Liver (tissue), 9 donors: ENCODE results near the gene ABCA4. TPM values are rescaled to one million over a fixed set of nuclear protein-coding genes. Genes with fewer than 3 reads are reported as not detected.

Source experiments
- DNase-seq: peaks from one replicate; pipeline ENCODE4 v3.0.0-alpha.2; 2017; ENCODE audit warnings: low spot score
- H3K27ac ChIP-seq, 2 donors: one replicate each; pipeline ENCODE4 v1.7.0; 2013; ENCODE audit warnings: inconsistent platforms in 2 of 2, low read length in 2 of 2, control low read depth in 1 of 2, low read depth in 1 of 2, mild to moderate bottlenecking in 1 of 2
- H3K27me3 ChIP-seq, 4 donors: one replicate each; pipeline versions ENCODE4 v1.6.1 to v1.7.0; 2013; ENCODE audit warnings: low read length in 3 of 4, inconsistent platforms in 1 of 4, mild to moderate bottlenecking in 1 of 4, moderate library complexity in 1 of 4; ENCODE audit not compliant: control insufficient read depth in 4 of 4, insufficient read depth in 4 of 4
- H3K36me3 ChIP-seq, 4 donors: one replicate each; pipeline versions ENCODE4 v1.6.1 to v1.7.0; 2013; ENCODE audit warnings: low read length in 3 of 4, mild to moderate bottlenecking in 3 of 4, low read depth in 1 of 4, moderate library complexity in 1 of 4; ENCODE audit not compliant: control insufficient read depth in 4 of 4, insufficient read depth in 3 of 4
- H3K4me1 ChIP-seq, 4 donors: one replicate each; pipeline versions ENCODE4 v1.6.1 to v1.7.0; 2013; ENCODE audit warnings: low read length in 3 of 4, mild to moderate bottlenecking in 3 of 4, moderate library complexity in 1 of 4; ENCODE audit not compliant: control insufficient read depth in 4 of 4, insufficient read depth in 4 of 4
- H3K4me3 ChIP-seq, 3 donors: one replicate each; pipeline versions ENCODE4 v1.6.1 to v1.7.0; 2013; ENCODE audit warnings: low read length in 3 of 3, control low read depth in 1 of 3, low read depth in 1 of 3, mild to moderate bottlenecking in 1 of 3
- H3K9ac ChIP-seq, 2 donors: one replicate each; pipeline ENCODE4 v1.7.0; 2013; ENCODE audit warnings: low read length in 2 of 2, mild to moderate bottlenecking in 2 of 2, moderate library complexity in 2 of 2, control low read depth in 1 of 2, low read depth in 1 of 2
- H3K9me3 ChIP-seq, 4 donors: one replicate each; pipeline versions ENCODE4 v1.6.1 to v1.7.0; 2013; ENCODE audit warnings: low read length in 3 of 4; ENCODE audit not compliant: control insufficient read depth in 4 of 4
- EGR1 ChIP-seq, 2 donors: IDR thresholded peaks; 2 replicates each; pipeline ENCODE4 v1.6.1; 2016 to 2018; ENCODE audit warnings: antibody characterized with exemption in 2 of 2, low read depth in 2 of 2
- FOXA1 ChIP-seq: IDR thresholded peaks from 2 replicates; pipeline ENCODE4 v1.6.1; 2016; ENCODE audit warnings: antibody characterized with exemption
- FOXA2 ChIP-seq: IDR thresholded peaks from 2 replicates; pipeline ENCODE4 v1.6.1; 2016; ENCODE audit warnings: antibody characterized with exemption
- GABPA ChIP-seq, 2 donors: IDR thresholded peaks in 1 of 2; conservative IDR thresholded peaks in 1 of 2; 2 replicates each; pipeline ENCODE4 v1.6.1; 2016; ENCODE audit warnings: antibody characterized with exemption in 2 of 2, mild to moderate bottlenecking in 1 of 2, moderate library complexity in 1 of 2
- HNF4A ChIP-seq, 2 donors: conservative IDR thresholded peaks; 2 replicates each; pipeline ENCODE4 v1.6.1; 2016; ENCODE audit warnings: antibody characterized with exemption in 2 of 2, mild to moderate bottlenecking in 2 of 2
- HNF4G ChIP-seq: IDR thresholded peaks from 2 replicates; pipeline ENCODE4 v1.6.1; 2016; ENCODE audit warnings: antibody characterized with exemption
- JUND ChIP-seq, 2 donors: IDR thresholded peaks; 2 replicates each; pipeline ENCODE4 v1.6.1; 2016; ENCODE audit warnings: antibody characterized with exemption in 2 of 2
- NR2F2 ChIP-seq: IDR thresholded peaks from 2 replicates; pipeline ENCODE4 v1.6.1; 2016; ENCODE audit warnings: antibody characterized with exemption
- RAD21 ChIP-seq, 2 donors: IDR thresholded peaks; 2 replicates each; pipeline ENCODE4 v1.6.1; 2016; ENCODE audit warnings: antibody characterized with exemption in 2 of 2, mild to moderate bottlenecking in 2 of 2
- RXRA ChIP-seq, 2 donors: IDR thresholded peaks; 2 replicates each; pipeline ENCODE4 v1.6.1; 2017 to 2018; ENCODE audit warnings: antibody characterized with exemption in 2 of 2, mild to moderate bottlenecking in 1 of 2
- SP1 ChIP-seq: IDR thresholded peaks from 2 replicates; pipeline ENCODE4 v1.6.1; 2018; ENCODE audit warnings: antibody characterized with exemption, mild to moderate bottlenecking
- TAF1 ChIP-seq: conservative IDR thresholded peaks from 2 replicates; pipeline ENCODE4 v1.6.1; 2016; ENCODE audit warnings: antibody characterized with exemption, mild to moderate bottlenecking
- YY1 ChIP-seq: IDR thresholded peaks from 2 replicates; pipeline ENCODE4 v1.6.1; 2016; ENCODE audit warnings: antibody characterized with exemption, mild to moderate bottlenecking
- WGBS: extraction: QIAGEN DNeasy Blood & Tissue Kit; methylation state at CpG from one replicate; pipeline ENCODE4 v1.1.7; 2013; 5-methylcytosine and 5-hydroxymethylcytosine counted together
- polyA plus RNA-seq, 2 donors: library from polyadenylated mRNA; stranded (reverse) in 1 of 2; unstranded in 1 of 2; fragments of 200-250 nt in 1 of 2; fragments of >200 nt in 1 of 2; fragmentation: Nextera tagmentation in 1 of 2; extraction: Ambion mirVana in 1 of 2; gene quantifications; one replicate each; pipeline versions ENCODE4 v1.2.1 to v1.2.3, GENCODE V29; 2013 to 2015
- total RNA-seq, 2 donors: library from RNA; depleted of rRNA; stranded (reverse); fragments of >200 nt; gene quantifications; one replicate each; pipeline ENCODE4 v1.2.3, GENCODE V29; 2014
- TF ChIP-seq, protein P1 (sequence below): fragments of 150-350 bp; IDR thresholded peaks from 2 replicates; pipeline ENCODE4 v1.5.1; 2017; ENCODE audit warnings: improper control_type of control experiment, low read depth, low read length; ENCODE audit not compliant: missing input control
- TF ChIP-seq, protein P2 (sequence below): IDR thresholded peaks from 2 replicates; pipeline ENCODE4 v1.6.1; 2016; ENCODE audit warnings: antibody characterized with exemption, mild to moderate bottlenecking
- TF ChIP-seq, protein P3 (sequence below): IDR thresholded peaks from 2 replicates; pipeline ENCODE4 v1.6.1; 2016; ENCODE audit warnings: antibody characterized with exemption
- TF ChIP-seq, protein P4 (sequence below): IDR thresholded peaks from 2 replicates; pipeline ENCODE4 v1.6.1; 2016; ENCODE audit warnings: antibody characterized with exemption
- TF ChIP-seq, protein P5 (sequence below): IDR thresholded peaks from 2 replicates; pipeline ENCODE4 v1.6.1; 2016; ENCODE audit warnings: antibody characterized with exemption
- donor health status: healthy.
- donor health status: healthy.
- donor health status: healthy.
- donor health status: healthy.
- donor health status: healthy.

The ABCA4 gene
- total and polyA plus RNA-seq, 4 donors = 0.19 to 1.5 (median 0.38) TPM

DNA sequence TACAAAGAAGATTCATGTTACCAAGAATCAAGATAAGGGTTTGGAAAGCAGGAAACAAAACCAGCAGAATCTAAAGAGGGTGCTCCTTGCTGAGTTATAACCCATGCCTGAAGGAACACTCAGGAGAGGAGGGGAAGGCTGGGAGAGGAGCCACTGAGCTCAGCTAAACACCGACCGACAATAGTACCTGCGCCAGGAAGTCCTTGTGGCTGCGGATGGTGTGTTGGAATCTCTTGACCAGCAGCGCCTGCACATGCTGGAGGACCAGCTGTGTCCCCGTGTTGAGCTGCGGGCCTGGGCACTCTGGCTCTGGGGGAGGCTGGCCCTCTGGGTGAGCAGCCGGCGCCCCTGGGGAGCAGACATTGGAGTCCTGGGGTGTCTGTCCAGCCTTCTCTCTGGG, 89.4 kb downstream of the ABCA4 start:
- DNase-seq = no peak
- Histone ChIP-seq H3K36me3 (peaks cover 0 to 1% (median 0%) of the 10 kb centered on the region in 4 donors), H3K4me1 (no peaks in the 10 kb centered on the region), H3K27ac (no peak overlapping the region), H3K4me3 (no peak overlapping the region), H3K9me3 (no peaks in the 10 kb centered on the region), H3K27me3 (no peaks in the 10 kb centered on the region), H3K9ac (no peak overlapping the region)
- 91% methylated on average over 9 of the region's 9 CpGs for WGBS
- TF ChIP-seq SP1 (no peak), GABPA (IDR thresholded peaks at IDR 0.05 in 1 of 2, conservative IDR thresholded peaks at IDR 0.05 in 1 of 2) (no peak), JUND (IDR thresholded peaks at IDR 0.05) (no peak), FOXA1 (no peak), RAD21 (IDR thresholded peaks at IDR 0.05) (no peak)
- TF ChIP-seq, protein P1, sequence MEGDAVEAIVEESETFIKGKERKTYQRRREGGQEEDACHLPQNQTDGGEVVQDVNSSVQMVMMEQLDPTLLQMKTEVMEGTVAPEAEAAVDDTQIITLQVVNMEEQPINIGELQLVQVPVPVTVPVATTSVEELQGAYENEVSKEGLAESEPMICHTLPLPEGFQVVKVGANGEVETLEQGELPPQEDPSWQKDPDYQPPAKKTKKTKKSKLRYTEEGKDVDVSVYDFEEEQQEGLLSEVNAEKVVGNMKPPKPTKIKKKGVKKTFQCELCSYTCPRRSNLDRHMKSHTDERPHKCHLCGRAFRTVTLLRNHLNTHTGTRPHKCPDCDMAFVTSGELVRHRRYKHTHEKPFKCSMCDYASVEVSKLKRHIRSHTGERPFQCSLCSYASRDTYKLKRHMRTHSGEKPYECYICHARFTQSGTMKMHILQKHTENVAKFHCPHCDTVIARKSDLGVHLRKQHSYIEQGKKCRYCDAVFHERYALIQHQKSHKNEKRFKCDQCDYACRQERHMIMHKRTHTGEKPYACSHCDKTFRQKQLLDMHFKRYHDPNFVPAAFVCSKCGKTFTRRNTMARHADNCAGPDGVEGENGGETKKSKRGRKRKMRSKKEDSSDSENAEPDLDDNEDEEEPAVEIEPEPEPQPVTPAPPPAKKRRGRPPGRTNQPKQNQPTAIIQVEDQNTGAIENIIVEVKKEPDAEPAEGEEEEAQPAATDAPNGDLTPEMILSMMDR = no peak
- TF ChIP-seq, protein P2, sequence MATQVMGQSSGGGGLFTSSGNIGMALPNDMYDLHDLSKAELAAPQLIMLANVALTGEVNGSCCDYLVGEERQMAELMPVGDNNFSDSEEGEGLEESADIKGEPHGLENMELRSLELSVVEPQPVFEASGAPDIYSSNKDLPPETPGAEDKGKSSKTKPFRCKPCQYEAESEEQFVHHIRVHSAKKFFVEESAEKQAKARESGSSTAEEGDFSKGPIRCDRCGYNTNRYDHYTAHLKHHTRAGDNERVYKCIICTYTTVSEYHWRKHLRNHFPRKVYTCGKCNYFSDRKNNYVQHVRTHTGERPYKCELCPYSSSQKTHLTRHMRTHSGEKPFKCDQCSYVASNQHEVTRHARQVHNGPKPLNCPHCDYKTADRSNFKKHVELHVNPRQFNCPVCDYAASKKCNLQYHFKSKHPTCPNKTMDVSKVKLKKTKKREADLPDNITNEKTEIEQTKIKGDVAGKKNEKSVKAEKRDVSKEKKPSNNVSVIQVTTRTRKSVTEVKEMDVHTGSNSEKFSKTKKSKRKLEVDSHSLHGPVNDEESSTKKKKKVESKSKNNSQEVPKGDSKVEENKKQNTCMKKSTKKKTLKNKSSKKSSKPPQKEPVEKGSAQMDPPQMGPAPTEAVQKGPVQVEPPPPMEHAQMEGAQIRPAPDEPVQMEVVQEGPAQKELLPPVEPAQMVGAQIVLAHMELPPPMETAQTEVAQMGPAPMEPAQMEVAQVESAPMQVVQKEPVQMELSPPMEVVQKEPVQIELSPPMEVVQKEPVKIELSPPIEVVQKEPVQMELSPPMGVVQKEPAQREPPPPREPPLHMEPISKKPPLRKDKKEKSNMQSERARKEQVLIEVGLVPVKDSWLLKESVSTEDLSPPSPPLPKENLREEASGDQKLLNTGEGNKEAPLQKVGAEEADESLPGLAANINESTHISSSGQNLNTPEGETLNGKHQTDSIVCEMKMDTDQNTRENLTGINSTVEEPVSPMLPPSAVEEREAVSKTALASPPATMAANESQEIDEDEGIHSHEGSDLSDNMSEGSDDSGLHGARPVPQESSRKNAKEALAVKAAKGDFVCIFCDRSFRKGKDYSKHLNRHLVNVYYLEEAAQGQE = no peak
- TF ChIP-seq, protein P3, sequence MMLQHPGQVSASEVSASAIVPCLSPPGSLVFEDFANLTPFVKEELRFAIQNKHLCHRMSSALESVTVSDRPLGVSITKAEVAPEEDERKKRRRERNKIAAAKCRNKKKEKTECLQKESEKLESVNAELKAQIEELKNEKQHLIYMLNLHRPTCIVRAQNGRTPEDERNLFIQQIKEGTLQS = no peak

DNA sequence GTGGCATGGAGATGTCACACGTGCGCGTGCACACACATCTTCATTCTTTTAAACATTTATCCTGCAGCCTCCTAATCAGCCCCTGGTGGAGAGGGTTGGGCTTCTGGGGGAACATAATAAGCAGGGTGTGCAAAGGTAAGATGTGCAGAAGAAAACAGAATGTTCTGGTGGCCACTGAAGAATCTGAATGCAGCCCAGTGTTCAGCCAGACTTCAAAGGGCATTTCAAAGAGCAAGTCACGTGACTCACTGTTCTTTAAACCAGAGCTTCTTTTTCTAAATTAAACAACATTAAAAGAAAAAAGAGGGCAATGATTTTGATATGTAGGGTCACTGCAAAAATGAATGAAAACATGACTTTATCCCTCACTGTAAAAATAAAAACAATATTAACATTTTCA, 89.8 kb downstream of the ABCA4 start:
- no peak overlapping the region for H3K9ac ChIP-seq
- no peaks in the 10 kb centered on the region for H3K27me3 ChIP-seq
- no peak for DNase-seq
- no peaks in the 10 kb centered on the region for H3K4me1 ChIP-seq
- H3K4me3 ChIP-seq = no peak overlapping the region
- no peak overlapping the region for H3K27ac ChIP-seq
- peaks cover 0 to 1% (median 0%) of the 10 kb centered on the region in 4 donors for H3K36me3 ChIP-seq
- TF ChIP-seq, protein P4, sequence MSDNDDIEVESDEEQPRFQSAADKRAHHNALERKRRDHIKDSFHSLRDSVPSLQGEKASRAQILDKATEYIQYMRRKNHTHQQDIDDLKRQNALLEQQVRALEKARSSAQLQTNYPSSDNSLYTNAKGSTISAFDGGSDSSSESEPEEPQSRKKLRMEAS = no peak
- TF ChIP-seq YY1 (no peak), JUND (IDR thresholded peaks at IDR 0.05) (no peak), EGR1 (IDR thresholded peaks at IDR 0.05; ENCODE audit: low read depth in 2 of 2) (no peak), SP1 (no peak), RXRA (IDR thresholded peaks at IDR 0.05) (no peak), FOXA2 (no peak), GABPA (IDR thresholded peaks at IDR 0.05 in 1 of 2, conservative IDR thresholded peaks at IDR 0.05 in 1 of 2) (no peak), FOXA1 (no peak), TAF1 (no peak), RAD21 (IDR thresholded peaks at IDR 0.05) (no peak), HNF4A (conservative IDR thresholded peaks at IDR 0.05) (no peak), NR2F2 (no peak), HNF4G (no peak)
- TF ChIP-seq, protein P1 = no peak
- TF ChIP-seq, protein P5, sequence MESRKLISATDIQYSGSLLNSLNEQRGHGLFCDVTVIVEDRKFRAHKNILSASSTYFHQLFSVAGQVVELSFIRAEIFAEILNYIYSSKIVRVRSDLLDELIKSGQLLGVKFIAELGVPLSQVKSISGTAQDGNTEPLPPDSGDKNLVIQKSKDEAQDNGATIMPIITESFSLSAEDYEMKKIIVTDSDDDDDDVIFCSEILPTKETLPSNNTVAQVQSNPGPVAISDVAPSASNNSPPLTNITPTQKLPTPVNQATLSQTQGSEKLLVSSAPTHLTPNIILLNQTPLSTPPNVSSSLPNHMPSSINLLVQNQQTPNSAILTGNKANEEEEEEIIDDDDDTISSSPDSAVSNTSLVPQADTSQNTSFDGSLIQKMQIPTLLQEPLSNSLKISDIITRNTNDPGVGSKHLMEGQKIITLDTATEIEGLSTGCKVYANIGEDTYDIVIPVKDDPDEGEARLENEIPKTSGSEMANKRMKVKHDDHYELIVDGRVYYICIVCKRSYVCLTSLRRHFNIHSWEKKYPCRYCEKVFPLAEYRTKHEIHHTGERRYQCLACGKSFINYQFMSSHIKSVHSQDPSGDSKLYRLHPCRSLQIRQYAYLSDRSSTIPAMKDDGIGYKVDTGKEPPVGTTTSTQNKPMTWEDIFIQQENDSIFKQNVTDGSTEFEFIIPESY = no peak
- TF ChIP-seq, protein P3 = no peak
- TF ChIP-seq, protein P2 = no peak
- no peaks in the 10 kb centered on the region for H3K9me3 ChIP-seq
- 91% methylated on average over 4 of the region's 4 CpGs for WGBS
